Endothelial cell of umbilical vein (primary cell): ENCODE data around the gene SMAD7. TPM values are rescaled to one million over a fixed set of nuclear protein-coding genes. Genes with fewer than 3 reads are reported as not detected.

ENCODE experiments used
- BruUV-seq: library from RNA; stranded (reverse); fragments of 400-500 nt; replicated peaks from 2 replicates; lab custom pipeline; 2021; lab: Mats Ljungman, UMichigan
- CTCF ChIA-PET: fragments of 300-600, 350-600 bp; sonication (Branson Sonifier 250); formaldehyde crosslinking; loops from one replicate; lab custom pipeline; 2021; ENCODE audit warnings: antibody characterized with exemption, inconsistent platforms; lab: Charles Lee
- POLR2A ChIA-PET: fragments of 300-600, 350-600 bp; sonication (Branson Sonifier 250); formaldehyde crosslinking; loops from one replicate; lab custom pipeline; 2021; ENCODE audit warnings: antibody characterized with exemption, inconsistent platforms; lab: Charles Lee
- DNase-seq: peaks from one replicate; pipeline ENCODE4 v3.0.0-alpha.2; 2011; ENCODE audit warnings: low read depth, low spot score
- FAIRE-seq: peaks from 2 replicates; lab custom pipeline; 2011; peaks lifted over from hg19 to GRCh38; lab: Jason Lieb, UNC
- H2AFZ ChIP-seq: 2 replicates; pipeline ENCODE4 v1.6.0; 2012; ENCODE audit warnings: low read depth, low read length, control low read depth, inconsistent platforms
- H3K27ac ChIP-seq: 2 replicates; pipeline ENCODE4 v1.5.1; 2011; ENCODE audit warnings: low read depth, mild to moderate bottlenecking, control low read depth, low read length, moderate library complexity; ENCODE audit not compliant: insufficient read depth
- H3K27me3 ChIP-seq, 2 experiments: 2 replicates each; pipeline versions ENCODE4 v1.6.0 to v1.6.1; 2011; ENCODE audit warnings: low read length in 2 of 2, mixed read lengths in 1 of 2; ENCODE audit not compliant: control insufficient read depth in 2 of 2, insufficient read depth in 2 of 2
- H3K36me3 ChIP-seq, 2 experiments: 2 replicates in 1 of 2; 3 replicates in 1 of 2; pipeline ENCODE4 v1.5.1; 2011; ENCODE audit warnings: low read length in 2 of 2, mild to moderate bottlenecking in 1 of 2, moderate library complexity in 1 of 2; ENCODE audit not compliant: control insufficient read depth in 2 of 2, insufficient read depth in 2 of 2; ENCODE audit errors: extremely low read depth in 1 of 2
- H3K4me1 ChIP-seq: 3 replicates; pipeline ENCODE4 v1.5.1; 2011; ENCODE audit warnings: mild to moderate bottlenecking, low read length; ENCODE audit not compliant: control insufficient read depth, insufficient read depth; ENCODE audit errors: extremely low read depth
- H3K4me2 ChIP-seq: 2 replicates; pipeline ENCODE4 v1.6.1; 2011; ENCODE audit warnings: low read length, control low read depth, mixed read lengths; ENCODE audit not compliant: insufficient read depth
- H3K4me3 ChIP-seq, 3 experiments: fragments of 200-600 bp in 1 of 3; sonication (generic), shearing (Covaris generic) in 1 of 3; replicated peaks in 1 of 3; 2 replicates each; pipeline ENCODE4 v1.5.1; 2011 to 2016; ENCODE audit warnings: control low read depth in 3 of 3, low read length in 3 of 3, mild to moderate bottlenecking in 2 of 3, inconsistent platforms in 1 of 3, low read depth in 1 of 3, moderate library complexity in 1 of 3; ENCODE audit not compliant: insufficient read depth in 1 of 3
- H3K79me2 ChIP-seq: 2 replicates; pipeline ENCODE4 v1.6.0; 2012; ENCODE audit warnings: low read length, inconsistent platforms; ENCODE audit not compliant: control insufficient read depth, insufficient read depth
- H3K9ac ChIP-seq: replicated peaks from 2 replicates; pipeline ENCODE3; 2011; ENCODE audit warnings: low read length, control low read depth; ENCODE audit not compliant: insufficient read depth; ENCODE audit errors: extremely low read depth
- H3K9me1 ChIP-seq: replicated peaks from 3 replicates; pipeline ENCODE4 v1.6.0; 2011; ENCODE audit warnings: mild to moderate bottlenecking, low read length; ENCODE audit not compliant: control insufficient read depth, insufficient read depth; ENCODE audit errors: extremely low read depth
- H3K9me3 ChIP-seq: replicated peaks from 2 replicates; pipeline ENCODE4 v1.5.1; 2012; ENCODE audit warnings: low read length, inconsistent platforms; ENCODE audit not compliant: control insufficient read depth, insufficient read depth
- H4K20me1 ChIP-seq: replicated peaks from 2 replicates; pipeline ENCODE3; 2011; ENCODE audit warnings: mild to moderate bottlenecking, low read length; ENCODE audit not compliant: control insufficient read depth, insufficient read depth; ENCODE audit errors: extremely low read depth
- CTCF ChIP-seq, 2 donors: IDR thresholded peaks; 1 replicate in 1 of 2; 2 replicates in 1 of 2; pipeline ENCODE4 v1.5.1; 2011; ENCODE audit warnings: low read length in 2 of 2, mild to moderate bottlenecking in 2 of 2, moderate library complexity in 2 of 2, control low read depth in 1 of 2, inconsistent platforms in 1 of 2, low read depth in 1 of 2; ENCODE audit not compliant: insufficient read depth in 1 of 2; ENCODE audit errors: extremely low read depth in 1 of 2
- EZH2 ChIP-seq: IDR thresholded peaks from 2 replicates; pipeline ENCODE4 v1.6.1; 2012; ENCODE audit warnings: borderline replicate concordance, low read depth, mild to moderate bottlenecking, moderate library complexity, low read length, inconsistent platforms; ENCODE audit not compliant: severe bottlenecking
- FOS ChIP-seq: IDR thresholded peaks from 2 replicates; pipeline ENCODE4 v1.6.1; 2011; ENCODE audit warnings: mild to moderate bottlenecking, low read length, moderate library complexity, borderline replicate concordance; ENCODE audit not compliant: insufficient read depth
- GATA2 ChIP-seq: IDR thresholded peaks from 2 replicates; pipeline ENCODE4 v1.7.0; 2011; ENCODE audit warnings: low read depth, mild to moderate bottlenecking, moderate library complexity, mixed read lengths, low read length; ENCODE audit not compliant: insufficient read length, insufficient read depth
- JUN ChIP-seq: IDR thresholded peaks from 2 replicates; pipeline ENCODE4 v1.6.1; 2011; ENCODE audit warnings: borderline replicate concordance, low read depth; ENCODE audit not compliant: insufficient read length, insufficient read depth
- MAX ChIP-seq: IDR thresholded peaks from 2 replicates; pipeline ENCODE4 v1.6.1; 2011; ENCODE audit not compliant: insufficient read depth, insufficient read length
- MYC ChIP-seq: IDR thresholded peaks from one replicate; pipeline ENCODE4 v1.6.1; 2011; ENCODE audit warnings: mild to moderate bottlenecking, low read depth, low read length
- POLR2A ChIP-seq: IDR thresholded peaks from 2 replicates; pipeline ENCODE4 v1.6.1; 2012; ENCODE audit warnings: low read depth, mild to moderate bottlenecking, control low read depth, low read length
- POLR2AphosphoS5 ChIP-seq: IDR thresholded peaks from 2 replicates; pipeline ENCODE4 v1.6.1; 2012; ENCODE audit warnings: low read depth, mild to moderate bottlenecking, control low read depth, low read length, moderate library complexity; ENCODE audit not compliant: insufficient read depth
- dilution Hi-C: fragments of 300-500 bp; cut with MboI; formaldehyde crosslinking; loops from one replicate; pipeline ENCODE4 v1.15.0; 2019; ENCODE audit warnings: low sequenced_read_pairs; ENCODE audit not compliant: extremely low pct_ligation_motif_present
- intact Hi-C: fragments of 100-400 bp; cut with micrococcal nuclease; formaldehyde crosslinking; loops from one replicate; pipeline ENCODE4 v1.10.0; 2022
- polyA plus RNA-seq, 4 experiments: library from polyadenylated mRNA; depleted of rRNA in 3 of 4; stranded (reverse) in 3 of 4; unstranded in 1 of 4; fragments of >200 nt; gene quantifications; 2 replicates each; pipeline versions ENCODE4 v1.2.1 to v1.2.3, GENCODE V29; 2011 to 2012; ENCODE audit warnings: missing spikeins in 1 of 4
- total RNA-seq: library from RNA; stranded (reverse); gene quantifications from 2 replicates; pipeline ENCODE4 v1.2.3, GENCODE V29; 2021

Gene SMAD7
- total and polyA plus RNA-seq, 2 donors (not counting 3 experiments of a cell fraction or from before 2014, with no cell fraction given) = 3.6 to 8.0 TPM

- TF ChIP-seq POLR2A = no peak
- no peak for TF ChIP-seq EZH2
- TF ChIP-seq GATA2 = no peak
- no peak for TF ChIP-seq JUN
- TF ChIP-seq FOS = no peak
- TF ChIP-seq POLR2AphosphoS5 = no peak
- TF ChIP-seq MAX = no peak
- TF ChIP-seq CTCF (IDR thresholded peaks at IDR 0.05; ENCODE audit: extremely low read depth in 1 of 2, insufficient read depth in 1 of 2, low read depth in 1 of 2, low read length in 2 of 2) = no peak
- TF ChIP-seq MYC = no peak
- H3K27ac ChIP-seq = peak overlapping the region; percentile 48
- no TSS peak for BruUV-seq
- H3K9me3 ChIP-seq = no peaks in the 10 kb centered on the region
- peaks cover 27% of the 10 kb centered on the region for H3K4me1 ChIP-seq
- H3K79me2 ChIP-seq = peaks cover 5% of the 10 kb centered on the region
- H3K27me3 ChIP-seq = no peaks in the 10 kb centered on the region
- intact Hi-C loops = loop anchor here (5.0 kb wide), 2 partner anchors 102 to 492 kb away; no protein-coding TSS in a partner anchor
- ChIA-PET CTCF (interaction anchor here (0.6 to 1.5 kb wide), 10 partner anchors 8 to 284 kb away, joined by 3 to 4 read pairs (median 3); no protein-coding TSS in a partner anchor), POLR2A (interaction anchor here (0.5 kb wide), 1 partner anchor 28 kb away, joined by 4 read pairs; no protein-coding TSS in a partner anchor)
- FAIRE-seq = no peak
- no peak for DNase-seq
- peak overlapping the region; percentile 37 for H3K4me2 ChIP-seq
- no peaks in the 10 kb centered on the region for H3K9me1 ChIP-seq
- no peak overlapping the region for H3K4me3 ChIP-seq
- dilution Hi-C loops = no loop called here
- H3K36me3 ChIP-seq = no peaks in the 10 kb centered on the region
- H2AFZ ChIP-seq = peak overlapping the region; percentile 33
- H4K20me1 ChIP-seq = no peaks in the 10 kb centered on the region
- H3K9ac ChIP-seq = peak overlapping the region; percentile 32
Observed at GRCh38 chr18:48954886-48955819, 4.4 kb upstream of the SMAD7 start.
